22Rv1 (cell line): ENCODE measurements around the gene WAC.

Experiments
- H3K27ac ChIP-seq: fragments of 450-650 bp; 2 replicates; pipeline ENCODE4 v1.5.1; 2017
- ZFX ChIP-seq: fragments of 450-650 bp; IDR thresholded peaks from 2 replicates; pipeline ENCODE4 v1.6.1; 2017; ENCODE audit warnings: antibody characterized with exemption, borderline replicate concordance
- TF ChIP-seq, protein P1 (sequence below): fragments of 450-650 bp; IDR thresholded peaks from 2 replicates; pipeline ENCODE4 v1.5.1; 2017; ENCODE audit warnings: mild to moderate bottlenecking

The WAC gene

DNA sequence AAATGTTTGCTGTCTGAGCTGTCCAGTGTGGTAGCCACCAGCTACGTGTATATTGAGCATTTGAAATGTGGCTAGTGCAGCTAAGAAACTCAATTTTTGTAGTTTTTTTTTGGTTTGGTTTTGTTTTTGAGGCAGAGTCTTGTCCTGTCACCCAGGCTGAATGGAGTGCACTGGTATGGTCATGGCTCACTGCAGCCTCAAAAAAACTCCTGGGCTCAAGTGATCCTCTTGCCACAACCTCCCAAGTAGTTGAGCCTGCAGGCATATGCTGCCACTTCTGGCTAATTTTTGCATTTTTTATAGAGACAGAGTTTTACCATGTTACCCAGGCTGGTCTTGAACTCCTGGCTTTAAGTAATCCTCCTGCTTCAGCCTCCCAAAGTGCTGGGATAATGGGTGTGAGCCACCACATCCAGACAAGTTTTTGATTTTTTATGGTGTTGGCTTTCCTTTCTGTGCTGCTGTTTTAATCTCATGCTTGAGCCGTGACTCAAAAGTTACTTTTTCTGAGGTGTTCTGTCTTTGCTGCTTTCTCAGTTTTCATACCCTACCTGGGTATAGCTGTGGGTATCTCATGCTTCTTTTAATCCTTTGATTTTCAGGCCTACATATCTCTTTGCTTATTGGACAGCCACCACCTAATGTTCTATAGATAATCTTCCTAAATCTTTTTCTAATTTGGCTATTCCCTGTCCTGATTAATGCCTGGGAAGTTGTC lies 16.0 kb downstream of the WAC start:
- TF ChIP-seq ZFX = no peak
- TF ChIP-seq, protein P1, sequence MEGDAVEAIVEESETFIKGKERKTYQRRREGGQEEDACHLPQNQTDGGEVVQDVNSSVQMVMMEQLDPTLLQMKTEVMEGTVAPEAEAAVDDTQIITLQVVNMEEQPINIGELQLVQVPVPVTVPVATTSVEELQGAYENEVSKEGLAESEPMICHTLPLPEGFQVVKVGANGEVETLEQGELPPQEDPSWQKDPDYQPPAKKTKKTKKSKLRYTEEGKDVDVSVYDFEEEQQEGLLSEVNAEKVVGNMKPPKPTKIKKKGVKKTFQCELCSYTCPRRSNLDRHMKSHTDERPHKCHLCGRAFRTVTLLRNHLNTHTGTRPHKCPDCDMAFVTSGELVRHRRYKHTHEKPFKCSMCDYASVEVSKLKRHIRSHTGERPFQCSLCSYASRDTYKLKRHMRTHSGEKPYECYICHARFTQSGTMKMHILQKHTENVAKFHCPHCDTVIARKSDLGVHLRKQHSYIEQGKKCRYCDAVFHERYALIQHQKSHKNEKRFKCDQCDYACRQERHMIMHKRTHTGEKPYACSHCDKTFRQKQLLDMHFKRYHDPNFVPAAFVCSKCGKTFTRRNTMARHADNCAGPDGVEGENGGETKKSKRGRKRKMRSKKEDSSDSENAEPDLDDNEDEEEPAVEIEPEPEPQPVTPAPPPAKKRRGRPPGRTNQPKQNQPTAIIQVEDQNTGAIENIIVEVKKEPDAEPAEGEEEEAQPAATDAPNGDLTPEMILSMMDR = no peak
- no peak overlapping the region for H3K27ac ChIP-seq

DNA sequence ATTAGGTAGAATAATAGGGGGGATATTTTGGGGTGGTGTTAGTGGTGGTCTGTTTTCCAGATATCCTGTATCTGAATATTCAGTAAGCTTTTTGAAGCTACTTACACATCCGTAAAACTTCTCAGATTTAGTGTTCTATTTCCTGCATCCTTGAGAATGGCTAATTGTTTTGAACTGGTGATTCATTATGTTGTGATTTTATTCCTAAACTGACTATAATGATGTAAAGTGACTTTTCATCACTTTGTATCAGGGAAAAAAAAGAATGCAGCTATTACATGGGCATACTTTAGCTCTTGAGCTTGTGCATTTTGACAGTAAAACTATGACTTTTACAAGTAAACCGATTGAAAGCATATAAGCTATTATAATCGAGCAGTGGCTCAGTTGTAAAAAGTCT lies 18.2 kb downstream of the WAC start:
- no peak for TF ChIP-seq ZFX
- TF ChIP-seq, protein P1 = no peak
- no peak overlapping the region for H3K27ac ChIP-seq

DNA sequence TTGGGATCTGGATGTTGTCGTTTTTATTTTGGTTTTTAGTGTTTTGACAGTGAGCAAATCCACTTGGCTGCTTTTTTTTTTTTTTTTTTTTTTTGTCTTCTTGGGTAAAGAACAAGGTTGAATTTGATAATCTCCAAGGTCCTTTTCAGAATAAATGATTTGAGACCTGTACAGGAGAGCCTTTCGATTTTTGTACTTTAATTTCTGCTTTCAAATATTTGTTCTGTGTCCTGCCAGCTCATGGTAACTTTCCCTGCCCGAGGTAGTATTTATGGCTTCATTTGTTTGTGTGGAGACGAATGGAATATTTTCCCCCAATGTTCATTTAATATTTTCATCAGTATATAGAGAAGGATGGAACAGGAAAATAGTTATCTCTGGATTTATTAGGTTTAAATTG lies 19.9 kb downstream of the WAC start:
- TF ChIP-seq, protein P1 = no peak
- no peak for TF ChIP-seq ZFX
- no peak overlapping the region for H3K27ac ChIP-seq

DNA sequence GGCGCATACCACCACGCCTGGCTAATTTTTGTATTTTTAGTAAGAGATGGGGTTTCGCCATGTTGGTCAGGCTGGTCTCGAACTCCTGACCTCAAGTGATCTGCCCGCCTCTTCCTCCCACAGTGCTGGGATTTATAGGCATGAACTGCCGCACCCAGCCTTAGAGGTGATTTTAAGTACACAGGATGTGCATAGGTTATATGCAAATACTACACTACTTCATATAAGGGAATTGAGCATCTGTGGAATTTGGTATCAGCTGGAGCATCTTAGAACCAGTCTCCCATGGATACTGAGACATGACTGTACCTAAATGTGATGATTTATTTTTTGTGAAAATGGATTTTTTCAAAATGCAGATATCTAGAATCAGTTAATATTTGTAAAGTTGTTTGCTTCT lies 21.1 kb downstream of the WAC start:
- TF ChIP-seq, protein P1 = no peak
- TF ChIP-seq ZFX = no peak
- H3K27ac ChIP-seq = no peak overlapping the region

DNA sequence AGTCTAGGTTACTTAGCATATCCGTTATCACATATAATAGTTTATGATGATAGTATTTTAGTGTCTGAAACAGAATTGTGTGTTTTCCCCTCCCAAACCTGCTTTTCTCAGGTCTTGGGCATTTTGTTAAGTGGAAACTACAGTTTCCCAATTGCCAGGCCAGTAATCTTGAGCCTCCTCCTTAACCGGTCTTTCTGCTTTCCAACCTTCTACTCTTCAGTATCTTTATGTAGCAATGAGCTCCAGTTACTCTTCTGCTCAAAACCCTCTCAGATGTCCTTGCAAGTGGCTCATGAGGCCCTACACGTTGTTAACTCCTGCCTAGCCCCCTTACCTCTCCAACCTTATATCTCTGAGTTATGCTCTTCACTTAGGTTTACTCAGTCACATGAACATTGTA lies 22.0 kb downstream of the WAC start:
- TF ChIP-seq, protein P1 = no peak
- TF ChIP-seq ZFX = no peak
- no peak overlapping the region for H3K27ac ChIP-seq

DNA sequence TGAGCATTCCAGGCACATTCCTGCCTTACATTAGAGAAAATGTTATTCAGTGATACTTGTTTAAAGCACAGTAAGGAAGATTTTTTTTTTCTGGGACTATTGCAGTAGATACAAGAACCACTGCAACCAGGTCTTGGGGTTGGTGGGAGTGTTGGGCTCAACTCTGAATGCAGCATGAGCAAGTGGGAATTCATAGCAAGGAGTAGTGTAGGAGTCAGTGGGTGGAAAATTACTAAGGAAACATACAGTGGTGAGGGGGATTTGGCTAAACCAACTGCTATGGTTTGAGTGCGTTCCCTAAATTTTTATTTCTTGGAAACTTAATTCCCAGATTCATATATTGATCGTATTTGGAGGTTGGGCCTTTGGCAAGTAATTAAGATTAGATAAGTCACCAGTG lies 22.4 kb downstream of the WAC start:
- H3K27ac ChIP-seq = no peak overlapping the region
- no peak for TF ChIP-seq ZFX
- TF ChIP-seq, protein P1 = no peak

DNA sequence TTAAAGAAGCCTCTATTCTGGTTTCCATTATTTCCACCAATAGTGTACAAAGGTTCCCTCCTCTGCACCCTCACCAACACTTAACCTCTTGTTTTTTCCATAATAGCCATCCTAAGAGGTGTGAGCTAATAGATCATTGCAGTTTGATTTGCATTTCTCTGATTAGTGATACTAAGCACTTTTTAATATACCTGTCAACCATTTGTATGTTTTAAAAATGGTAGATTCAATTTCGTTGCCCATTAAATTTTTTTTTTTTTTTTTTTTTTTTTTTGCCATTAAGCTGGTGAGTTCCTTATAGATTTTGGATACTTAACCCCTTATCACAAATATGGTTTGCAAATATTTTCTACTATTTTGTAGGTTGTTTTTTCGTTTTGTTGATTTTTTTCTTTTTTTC lies 23.2 kb downstream of the WAC start:
- H3K27ac ChIP-seq = no peak overlapping the region
- TF ChIP-seq ZFX = no peak
- TF ChIP-seq, protein P1 = no peak
